NCI-H187 (cell line): ENCODE measurements around the gene VKORC1.

Source experiments
- DNase-seq, 2 experiments: peaks; one replicate each; lab custom pipeline; 2025; lab: John Stamatoyannopoulos, UW

Gene VKORC1

GRCh38 chr16:31130336-31130891 is 35.8 kb upstream of the VKORC1 start:
- no peak for DNase-seq

- DNase-seq: no peak
These were observed 35.2 kb upstream of the VKORC1 start for GRCh38 chr16:31129568-31130335.

- DNase-seq: no peak
These were observed 34.3 kb upstream of the VKORC1 start for GRCh38 chr16:31128711-31129567.

- DNase-seq: no peak
These were observed 32.6 kb upstream of the VKORC1 start for GRCh38 chr16:31127182-31127581.

GRCh38 chr16:31125844-31126243 is 31.2 kb upstream of the VKORC1 start:
- DNase-seq: no peak

GRCh38 chr16:31120129-31120528 is 25.5 kb upstream of the VKORC1 start:
- DNase-seq: no peak

- no peak for DNase-seq
These were observed 23.9 kb upstream of the VKORC1 start for GRCh38 chr16:31118223-31119155.

GRCh38 chr16:31117384-31118222 is 23.0 kb upstream of the VKORC1 start, which contains the start of gene KAT8:
TSS of gene KAT8 (plus strand) at chr16:31117664. CDS start at chr16:31117682, 18 bp downstream.
- peak; percentile 61 to 91 for DNase-seq

- no peak for DNase-seq
These were observed 19.9 kb upstream of the VKORC1 start for GRCh38 chr16:31114468-31114867.

GRCh38 chr16:31113121-31114120 is 18.8 kb upstream of the VKORC1 start:
- DNase-seq: no peak

- DNase-seq: no peak
These were observed 18.1 kb upstream of the VKORC1 start for GRCh38 chr16:31112711-31113110.

- no peak for DNase-seq
These were observed 17.4 kb upstream of the VKORC1 start for GRCh38 chr16:31111881-31112466.

- no peak for DNase-seq
These were observed 15.8 kb upstream of the VKORC1 start for GRCh38 chr16:31110106-31111034.

GRCh38 chr16:31109622-31110021 is 15.0 kb upstream of the VKORC1 start:
- no peak for DNase-seq

GRCh38 chr16:31108794-31109558 is 14.4 kb upstream of the VKORC1 start:
- no peak for DNase-seq

- peak in 1 of 2 experiments; percentile 1 for DNase-seq
These were observed 13.6 kb upstream of the VKORC1 start, which contains the start of gene BCKDK for GRCh38 chr16:31108035-31108793. TSS of gene BCKDK (plus strand) at chr16:31108386. CDS start at chr16:31109224, 838 bp downstream.
